Skeletal muscle tissue (tissue), 4 donors: ENCODE data around the gene MYOZ2. TPM values are rescaled to one million over a fixed set of nuclear protein-coding genes. Genes with fewer than 3 reads are reported as not detected.

Experiments
- H3K27ac ChIP-seq: one replicate; pipeline ENCODE4 v1.7.0; 2013; ENCODE audit warnings: mild to moderate bottlenecking, low read depth, low read length, inconsistent platforms
- H3K27me3 ChIP-seq, 3 donors: one replicate each; pipeline ENCODE4 v1.7.0; 2013; ENCODE audit warnings: low read length in 3 of 3; ENCODE audit not compliant: control insufficient read depth in 3 of 3, insufficient read depth in 3 of 3
- H3K36me3 ChIP-seq, 3 donors: one replicate each; pipeline ENCODE4 v1.7.0; 2013; ENCODE audit warnings: low read length in 3 of 3; ENCODE audit not compliant: control insufficient read depth in 3 of 3, insufficient read depth in 3 of 3
- H3K4me1 ChIP-seq, 3 donors: one replicate each; pipeline ENCODE4 v1.7.0; 2013; ENCODE audit warnings: low read length in 3 of 3, mild to moderate bottlenecking in 3 of 3; ENCODE audit not compliant: control insufficient read depth in 3 of 3, insufficient read depth in 3 of 3
- H3K4me3 ChIP-seq, 3 donors: one replicate each; pipeline ENCODE4 v1.7.0; 2013; ENCODE audit warnings: low read length in 3 of 3
- H3K9ac ChIP-seq, 3 donors: one replicate each; pipeline ENCODE4 v1.7.0; 2013; ENCODE audit warnings: low read length in 3 of 3, mild to moderate bottlenecking in 3 of 3, moderate library complexity in 2 of 3, low read depth in 1 of 3
- H3K9me3 ChIP-seq, 3 donors: one replicate each; pipeline ENCODE4 v1.7.0; 2013; ENCODE audit warnings: low read length in 3 of 3; ENCODE audit not compliant: control insufficient read depth in 3 of 3
- total RNA-seq: library from RNA; depleted of rRNA; stranded (reverse); fragments of >200 nt; gene quantifications from one replicate; pipeline ENCODE4 v1.2.3, GENCODE V29; 2014
- donor health status: Osteomylitis.

Gene MYOZ2
- total RNA-seq, 1 donor from 2014 or later: 94.5 TPM

DNA sequence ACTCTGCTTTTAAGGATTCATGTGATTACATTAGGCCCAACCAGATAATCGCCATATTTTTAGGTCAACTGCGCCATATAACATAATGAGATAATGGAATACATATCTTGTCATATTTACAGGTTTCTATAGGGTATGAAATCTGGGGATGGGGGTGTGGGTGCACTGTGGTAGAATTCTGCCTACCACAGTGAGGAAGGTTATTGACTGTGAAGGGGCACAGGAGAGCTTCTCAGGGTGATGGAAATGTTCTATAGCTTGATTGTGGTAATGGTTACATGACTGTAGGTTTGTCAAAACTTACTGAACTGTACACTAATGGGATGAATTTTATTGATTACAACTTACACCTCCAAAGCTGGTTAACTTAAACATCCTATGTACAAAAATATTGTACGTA, 92.8 kb downstream of the MYOZ2 start:
- Histone ChIP-seq H3K9ac (no peak overlapping the region), H3K4me1 (peaks cover 0 to 5% (median 3%) of the 10 kb centered on the region in 3 donors), H3K4me3 (no peak overlapping the region), H3K36me3 (peaks cover 0 to 15% (median 6%) of the 10 kb centered on the region in 3 donors), H3K27ac (no peak overlapping the region), H3K27me3 (no peaks in the 10 kb centered on the region), H3K9me3 (no peaks in the 10 kb centered on the region)

DNA sequence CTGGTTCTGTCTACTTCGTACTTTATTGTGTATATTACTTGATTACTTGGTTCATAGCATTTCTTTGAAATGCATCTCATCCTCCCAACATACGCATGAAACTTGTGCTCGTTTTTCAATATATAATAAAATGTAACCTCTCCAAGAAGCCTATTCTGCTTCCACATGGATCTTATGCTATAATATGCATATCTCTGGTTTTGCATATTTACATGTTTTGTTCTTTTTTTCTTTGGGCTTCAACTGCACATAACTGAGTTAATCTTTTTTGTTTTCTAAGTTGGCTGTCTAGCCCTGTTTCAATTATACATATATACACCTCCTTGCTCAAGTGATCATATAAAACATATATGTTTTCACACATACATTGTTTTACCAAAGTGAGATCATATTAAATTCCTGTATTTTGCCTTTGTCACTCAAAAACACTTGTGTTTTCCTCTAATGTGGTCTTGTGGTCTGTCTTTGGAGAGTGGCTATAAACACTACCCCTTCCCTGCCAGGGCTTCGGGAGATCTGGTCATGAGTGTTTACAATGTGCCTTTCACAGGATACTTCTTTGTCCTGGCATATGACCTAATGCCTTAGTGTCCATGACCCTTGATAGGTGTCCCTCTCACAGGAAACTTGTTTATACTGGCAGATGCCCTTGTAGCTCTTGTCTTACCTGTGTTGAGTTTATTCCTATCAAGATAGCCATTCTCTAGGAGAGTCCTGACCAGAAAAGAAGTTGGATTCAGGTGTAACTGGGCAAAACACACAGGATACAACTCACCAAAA, 94.5 kb downstream of the MYOZ2 start:
- Histone ChIP-seq H3K4me1 (peaks cover 7 to 9% (median 9%) of the 10 kb centered on the region in 3 donors), H3K9ac (no peak overlapping the region), H3K27me3 (no peaks in the 10 kb centered on the region), H3K9me3 (no peaks in the 10 kb centered on the region), H3K36me3 (peaks cover 0 to 13% (median 6%) of the 10 kb centered on the region in 3 donors), H3K4me3 (no peak overlapping the region), H3K27ac (no peak overlapping the region)

DNA sequence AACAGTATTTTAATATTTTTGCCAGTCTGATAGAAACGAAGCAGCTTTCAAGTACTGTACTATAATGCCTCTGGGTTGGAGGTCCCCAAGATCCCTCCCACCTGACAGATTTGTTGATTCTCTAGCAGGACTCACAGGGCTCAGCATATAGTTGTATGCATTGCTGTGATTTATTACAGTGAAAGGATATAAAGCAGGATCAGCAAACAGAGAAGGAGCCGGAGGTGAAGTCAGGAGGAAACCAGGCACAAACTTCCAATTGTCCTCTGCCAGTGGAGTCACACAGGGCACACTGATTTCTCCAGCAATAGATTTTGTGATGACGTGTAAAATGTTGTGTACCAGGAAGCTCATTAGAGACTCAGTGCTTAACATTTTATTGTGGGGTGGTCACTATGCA, 95.9 kb downstream of the MYOZ2 start:
- Histone ChIP-seq H3K27me3 (no peaks in the 10 kb centered on the region), H3K9ac (no peak overlapping the region), H3K27ac (no peak overlapping the region), H3K36me3 (peaks cover 0 to 26% (median 4%) of the 10 kb centered on the region in 3 donors), H3K4me1 (peaks cover 7 to 10% (median 9%) of the 10 kb centered on the region in 3 donors), H3K9me3 (no peaks in the 10 kb centered on the region), H3K4me3 (no peak overlapping the region)

DNA sequence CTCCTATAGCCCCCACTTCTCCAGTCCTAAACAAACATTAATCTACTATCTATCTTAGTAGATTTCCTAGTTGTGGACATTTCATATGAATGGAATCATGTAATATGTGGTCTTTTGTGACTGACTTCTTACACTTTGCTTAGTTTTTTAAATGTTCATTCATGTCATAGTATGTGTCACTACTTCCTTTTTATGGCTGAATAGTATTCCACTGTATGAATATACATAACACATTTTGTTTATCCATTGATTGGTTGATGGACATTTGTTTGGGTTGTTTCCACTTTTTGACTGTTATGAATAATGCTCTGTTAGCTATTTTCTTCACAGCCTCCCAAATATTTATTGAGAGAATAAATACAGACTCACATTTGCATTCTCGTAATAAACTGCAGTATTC, 96.7 kb downstream of the MYOZ2 start:
- H3K27me3 ChIP-seq: no peaks in the 10 kb centered on the region
- H3K9ac ChIP-seq: no peak overlapping the region
- H3K9me3 ChIP-seq: no peaks in the 10 kb centered on the region
- H3K27ac ChIP-seq: no peak overlapping the region
- peaks cover 7 to 12% (median 9%) of the 10 kb centered on the region in 3 donors for H3K4me1 ChIP-seq
- peaks cover 0 to 30% (median 4%) of the 10 kb centered on the region in 3 donors for H3K36me3 ChIP-seq
- H3K4me3 ChIP-seq: no peak overlapping the region

DNA sequence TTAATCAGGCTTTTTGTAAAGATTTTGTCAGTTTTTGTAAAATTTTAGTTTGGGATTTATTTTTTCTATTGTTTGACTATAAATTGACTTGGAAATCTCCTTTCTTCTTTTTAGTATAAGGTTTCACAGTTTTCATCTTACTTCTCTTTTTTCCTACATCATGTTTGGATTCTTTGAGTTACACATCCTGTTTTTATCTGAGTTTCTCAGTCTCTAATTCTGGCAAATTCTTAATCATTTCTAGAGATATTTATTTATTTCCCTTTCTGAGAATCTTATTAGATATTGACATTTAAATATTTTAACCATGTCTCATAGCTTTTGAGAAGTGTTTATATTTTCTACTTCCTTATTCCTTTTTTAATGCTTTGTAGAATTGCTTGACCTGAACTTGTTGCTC, 97.6 kb downstream of the MYOZ2 start:
- no peaks in the 10 kb centered on the region for H3K9me3 ChIP-seq
- no peaks in the 10 kb centered on the region for H3K27me3 ChIP-seq
- peaks cover 4 to 33% (median 4%) of the 10 kb centered on the region in 3 donors for H3K36me3 ChIP-seq
- H3K4me3 ChIP-seq: no peak overlapping the region
- H3K4me1 ChIP-seq: peaks cover 7 to 14% (median 12%) of the 10 kb centered on the region in 3 donors
- no peak overlapping the region for H3K9ac ChIP-seq
- no peak overlapping the region for H3K27ac ChIP-seq

GRCh38 chr4:119233750-119234149, 98.1 kb downstream of the MYOZ2 start:
- Histone ChIP-seq H3K36me3 (peaks cover 4 to 35% (median 6%) of the 10 kb centered on the region in 3 donors), H3K4me1 (peaks cover 7 to 14% (median 10%) of the 10 kb centered on the region in 3 donors), H3K27ac (no peak overlapping the region), H3K4me3 (no peak overlapping the region), H3K27me3 (no peaks in the 10 kb centered on the region), H3K9me3 (no peaks in the 10 kb centered on the region), H3K9ac (no peak overlapping the region)

DNA sequence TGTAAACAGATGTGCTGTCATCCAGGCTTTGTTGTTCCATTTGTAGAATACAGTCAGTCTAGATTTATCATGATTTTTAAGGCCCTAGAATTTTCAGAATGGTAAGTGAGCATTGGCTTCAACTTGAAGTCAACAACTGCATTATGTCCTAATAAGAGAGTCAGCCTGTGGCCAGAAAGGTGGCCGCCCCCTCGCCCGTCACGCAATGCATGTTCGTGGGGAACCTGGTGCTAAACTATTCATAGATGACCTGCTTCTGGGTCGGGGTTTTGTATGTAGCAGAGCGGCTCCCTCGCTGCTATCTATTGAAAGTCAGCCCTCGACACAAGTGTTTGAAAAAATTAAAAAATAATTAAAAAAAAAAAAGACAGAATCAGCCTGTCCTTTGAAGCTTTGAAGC, 101.6 kb downstream of the MYOZ2 start:
- no peak overlapping the region for H3K27ac ChIP-seq

More for the DNA sequence above, 101.6 kb downstream of the MYOZ2 start:
- H3K4me1 ChIP-seq: peaks cover 7 to 13% (median 7%) of the 10 kb centered on the region in 3 donors
- H3K9me3 ChIP-seq: no peaks in the 10 kb centered on the region
- H3K36me3 ChIP-seq: peaks cover 0 to 23% (median 6%) of the 10 kb centered on the region in 3 donors
- no peaks in the 10 kb centered on the region for H3K27me3 ChIP-seq
- no peak overlapping the region for H3K9ac ChIP-seq
- H3K4me3 ChIP-seq: no peak overlapping the region

Other genes starting within 250 kb of the MYOZ2 start
- 34.4 TPM for gene SYNPO2, start 247.0 kb upstream of the MYOZ2 start, total RNA-seq
- gene USP53, start 76.9 kb downstream of the MYOZ2 start, total RNA-seq: 13.0 TPM
- not detected for gene FABP2, start 186.3 kb downstream of the MYOZ2 start, total RNA-seq